ENCODE results near the gene TNFRSF21. TPM values are rescaled to one million over a fixed set of nuclear protein-coding genes. Genes with fewer than 3 reads are reported as not detected.

TNFRSF21 gene
- total and polyA plus RNA-seq, 12 donors: 1.9 to 13.7 (median 7.5) TPM

DNA sequence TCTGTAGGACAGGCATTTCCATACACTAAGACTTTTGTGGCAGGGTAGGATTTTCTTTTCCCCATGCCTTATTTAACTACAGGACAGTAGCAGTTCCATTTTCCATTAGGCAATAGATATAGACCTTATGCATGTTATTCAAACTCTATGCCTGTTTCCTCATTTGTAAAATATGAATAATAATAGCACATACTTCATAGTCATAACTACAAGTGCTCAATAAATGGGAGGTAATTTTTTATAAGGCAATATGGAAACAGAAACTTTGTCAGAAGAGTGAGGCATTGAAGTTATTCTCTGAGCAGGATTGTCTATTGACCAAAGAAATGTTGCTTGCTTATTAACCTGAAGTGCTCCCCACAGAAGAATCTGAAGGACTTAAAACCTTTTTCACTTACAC lies 41.9 kb upstream of the TNFRSF21 start:
- intact Hi-C loops (cut with DNase I): no loop called here
- no peaks in the 10 kb centered on the region for H3K36me3 ChIP-seq (replicated peaks in 1 of 2)
- no peaks in the 10 kb centered on the region for H3K27me3 ChIP-seq
- H3K4me1 ChIP-seq (replicated peaks in 1 of 2): no peaks in the 10 kb centered on the region
- TF ChIP-seq POLR2A (IDR thresholded peaks at IDR 0.05): no peak
- TF ChIP-seq, protein P1, sequence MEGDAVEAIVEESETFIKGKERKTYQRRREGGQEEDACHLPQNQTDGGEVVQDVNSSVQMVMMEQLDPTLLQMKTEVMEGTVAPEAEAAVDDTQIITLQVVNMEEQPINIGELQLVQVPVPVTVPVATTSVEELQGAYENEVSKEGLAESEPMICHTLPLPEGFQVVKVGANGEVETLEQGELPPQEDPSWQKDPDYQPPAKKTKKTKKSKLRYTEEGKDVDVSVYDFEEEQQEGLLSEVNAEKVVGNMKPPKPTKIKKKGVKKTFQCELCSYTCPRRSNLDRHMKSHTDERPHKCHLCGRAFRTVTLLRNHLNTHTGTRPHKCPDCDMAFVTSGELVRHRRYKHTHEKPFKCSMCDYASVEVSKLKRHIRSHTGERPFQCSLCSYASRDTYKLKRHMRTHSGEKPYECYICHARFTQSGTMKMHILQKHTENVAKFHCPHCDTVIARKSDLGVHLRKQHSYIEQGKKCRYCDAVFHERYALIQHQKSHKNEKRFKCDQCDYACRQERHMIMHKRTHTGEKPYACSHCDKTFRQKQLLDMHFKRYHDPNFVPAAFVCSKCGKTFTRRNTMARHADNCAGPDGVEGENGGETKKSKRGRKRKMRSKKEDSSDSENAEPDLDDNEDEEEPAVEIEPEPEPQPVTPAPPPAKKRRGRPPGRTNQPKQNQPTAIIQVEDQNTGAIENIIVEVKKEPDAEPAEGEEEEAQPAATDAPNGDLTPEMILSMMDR (IDR thresholded peaks at IDR 0.05): no peak
- DNase-seq: no peak
- no peaks in the 10 kb centered on the region for H3K9me3 ChIP-seq (replicated peaks in 1 of 3)
- H3K4me3 ChIP-seq: no peak overlapping the region
- no peak overlapping the region for H3K27ac ChIP-seq

DNA sequence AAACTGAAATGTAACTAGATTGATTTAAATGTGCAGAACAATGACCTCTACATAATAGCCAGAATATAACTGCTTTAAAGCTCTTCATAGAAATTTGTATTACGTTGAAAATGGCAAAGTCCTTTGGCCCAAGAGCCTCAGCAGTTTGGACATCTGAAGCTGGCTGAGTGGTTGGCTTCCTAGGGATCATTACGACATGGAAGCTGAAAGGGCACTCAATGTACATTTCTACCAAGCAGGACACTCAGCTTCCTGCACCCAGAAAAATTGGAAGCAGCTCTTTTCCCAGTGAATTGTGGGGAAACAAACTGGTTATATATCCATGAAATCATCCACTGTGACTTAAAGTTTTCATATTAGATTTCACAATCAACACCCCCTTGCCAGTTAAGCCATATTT lies 40.2 kb upstream of the TNFRSF21 start:
- WGBS, 4 donors: 65 to 83% (median 72%) methylated on average over 2 of the region's 2 CpGs
- Histone ChIP-seq H3K9me3 (replicated peaks in 1 of 3) (no peaks in the 10 kb centered on the region), H3K27me3 (no peaks in the 10 kb centered on the region), H3K27ac (no peak overlapping the region), H3K4me3 (no peak overlapping the region), H3K4me1 (replicated peaks in 1 of 2) (no peaks in the 10 kb centered on the region), H3K36me3 (replicated peaks in 1 of 2) (no peaks in the 10 kb centered on the region)
- no peak for DNase-seq
- TF ChIP-seq POLR2A (IDR thresholded peaks at IDR 0.05): no peak
- TF ChIP-seq, protein P1 (IDR thresholded peaks at IDR 0.05): no peak
- intact Hi-C loops (cut with DNase I): no loop called here

DNA sequence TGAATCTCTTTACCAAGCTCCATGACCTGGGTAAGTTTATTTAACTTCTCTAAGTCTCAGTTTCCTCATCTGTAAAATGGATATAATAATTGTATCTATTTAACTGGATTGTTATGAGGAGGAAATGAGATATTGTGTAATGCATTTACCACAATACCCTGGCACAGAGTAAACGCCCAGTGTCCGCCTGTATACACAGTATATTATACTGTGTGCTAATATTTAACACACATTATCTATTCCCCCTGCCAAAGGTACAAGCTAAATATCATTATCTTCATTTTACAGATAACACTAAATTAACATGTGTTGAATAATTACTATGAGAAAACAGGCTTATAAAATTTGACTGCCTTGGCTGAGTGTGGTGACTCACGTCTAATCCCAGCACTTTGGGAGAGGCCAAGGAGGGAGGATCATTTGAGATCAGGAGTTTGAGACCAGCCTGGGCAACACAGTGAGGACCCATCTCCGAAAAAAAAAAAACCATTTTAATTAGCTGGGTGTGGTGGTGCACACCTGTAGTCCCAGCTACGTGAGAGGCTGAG lies 38.7 kb upstream of the TNFRSF21 start:
- TF ChIP-seq POLR2A (IDR thresholded peaks at IDR 0.05): no peak
- TF ChIP-seq, protein P1 (IDR thresholded peaks at IDR 0.05): no peak
- H3K9me3 ChIP-seq (replicated peaks in 1 of 3): no peaks in the 10 kb centered on the region
- H3K4me3 ChIP-seq: no peak overlapping the region
- DNase-seq: no peak
- H3K27me3 ChIP-seq: no peaks in the 10 kb centered on the region
- 65 to 78% (median 72%) methylated on average over 5 of the region's 5 CpGs for WGBS, 4 donors
- intact Hi-C loops (cut with DNase I): no loop called here
- no peak overlapping the region for H3K27ac ChIP-seq
- H3K4me1 ChIP-seq (replicated peaks in 1 of 2): no peaks in the 10 kb centered on the region
- H3K36me3 ChIP-seq (replicated peaks in 1 of 2): no peaks in the 10 kb centered on the region

DNA sequence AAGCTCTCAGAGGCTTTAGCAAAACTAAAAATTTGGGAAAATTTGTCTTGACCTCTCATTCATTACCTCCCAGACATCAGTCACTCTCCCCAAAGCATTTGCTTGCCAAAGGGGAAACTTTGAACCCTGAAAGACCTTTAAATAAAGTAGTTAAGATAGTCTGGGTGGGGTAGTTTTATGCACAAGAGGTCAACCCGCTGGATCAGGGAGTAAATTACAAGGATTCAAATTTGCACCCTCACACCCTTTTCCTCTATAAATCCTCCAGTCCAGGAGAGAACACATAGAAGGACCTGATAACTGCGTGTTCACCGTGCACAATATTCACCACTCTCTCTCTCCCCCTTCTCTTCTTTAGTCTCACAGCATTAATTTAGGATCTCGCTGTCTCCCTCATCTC lies 36.1 kb upstream of the TNFRSF21 start:
- Histone ChIP-seq H3K4me1 (replicated peaks in 1 of 2) (no peaks in the 10 kb centered on the region), H3K27me3 (no peaks in the 10 kb centered on the region), H3K36me3 (replicated peaks in 1 of 2) (no peaks in the 10 kb centered on the region), H3K27ac (no peak overlapping the region), H3K4me3 (no peak overlapping the region), H3K9me3 (replicated peaks in 1 of 3) (no peaks in the 10 kb centered on the region)
- DNase-seq: no peak
- 72 to 83% (median 78%) methylated on average over 4 of the region's 4 CpGs for WGBS, 4 donors
- intact Hi-C loops (cut with DNase I): no loop called here
- no peak for TF ChIP-seq POLR2A (IDR thresholded peaks at IDR 0.05)
- TF ChIP-seq, protein P1 (IDR thresholded peaks at IDR 0.05): no peak
